A549 (cell line): ENCODE data around the gene INKA2.

Experiments
- EP300 ChIP-seq, 2 experiments: fragments of >200 bp; sonication (Bioruptor Twin); formaldehyde crosslinking; IDR thresholded peaks; 2 replicates in 1 of 2; 3 replicates in 1 of 2; pipeline ENCODE4 v1.6.1; 2016 to 2017
- KDM1A ChIP-seq: fragments of 200-600 bp; sonication (generic); IDR thresholded peaks from 2 replicates; pipeline ENCODE4 v1.6.1; 2016; ENCODE audit warnings: low read depth, mild to moderate bottlenecking
- TF ChIP-seq, protein P1 (sequence below): IDR thresholded peaks from 2 replicates; pipeline ENCODE4 v1.6.1; 2012

DNA sequence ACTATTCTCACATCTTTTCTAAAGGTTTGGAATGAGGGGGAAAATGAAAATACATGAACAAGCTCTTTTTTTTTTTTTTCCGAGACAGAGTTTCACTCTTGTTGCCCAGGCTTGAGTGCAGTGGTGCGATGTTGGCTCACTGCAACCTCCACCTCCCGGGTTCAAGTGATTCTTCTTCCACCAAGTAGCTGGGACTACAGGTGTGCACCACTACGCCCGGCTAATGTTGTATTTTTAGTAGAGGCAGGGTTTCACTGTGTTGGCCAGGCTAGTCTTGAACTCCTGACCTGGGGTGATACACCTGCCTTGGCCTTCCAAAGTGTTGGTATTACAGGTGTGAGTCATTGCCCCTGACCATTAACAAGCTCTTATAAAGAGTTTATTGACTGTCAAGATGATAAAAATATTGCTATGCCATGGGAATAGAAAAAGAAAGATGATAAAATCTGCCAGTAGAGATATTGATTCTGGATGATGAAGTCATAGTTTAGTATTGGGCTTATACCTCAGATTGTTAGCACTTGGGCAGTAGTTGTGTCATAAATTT is 36.6 kb downstream of the INKA2 start:
- TF ChIP-seq KDM1A (no peak), EP300 (IDR thresholded peaks at IDR 0.05) (no peak)
- TF ChIP-seq, protein P1, sequence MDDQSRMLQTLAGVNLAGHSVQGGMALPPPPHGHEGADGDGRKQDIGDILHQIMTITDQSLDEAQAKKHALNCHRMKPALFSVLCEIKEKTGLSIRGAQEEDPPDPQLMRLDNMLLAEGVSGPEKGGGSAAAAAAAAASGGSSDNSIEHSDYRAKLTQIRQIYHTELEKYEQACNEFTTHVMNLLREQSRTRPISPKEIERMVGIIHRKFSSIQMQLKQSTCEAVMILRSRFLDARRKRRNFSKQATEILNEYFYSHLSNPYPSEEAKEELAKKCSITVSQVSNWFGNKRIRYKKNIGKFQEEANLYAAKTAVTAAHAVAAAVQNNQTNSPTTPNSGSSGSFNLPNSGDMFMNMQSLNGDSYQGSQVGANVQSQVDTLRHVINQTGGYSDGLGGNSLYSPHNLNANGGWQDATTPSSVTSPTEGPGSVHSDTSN: no peak
